ENCODE data around the gene CREB5. TPM values are rescaled to one million over a fixed set of nuclear protein-coding genes. Genes with fewer than 3 reads are reported as not detected.
A peak's percentile ranks its signal among the peaks of the same experiment; 100 is the strongest.

CREB5 gene
- total RNA-seq, 1 donor from 2014 or later: 52.2 TPM

DNA sequence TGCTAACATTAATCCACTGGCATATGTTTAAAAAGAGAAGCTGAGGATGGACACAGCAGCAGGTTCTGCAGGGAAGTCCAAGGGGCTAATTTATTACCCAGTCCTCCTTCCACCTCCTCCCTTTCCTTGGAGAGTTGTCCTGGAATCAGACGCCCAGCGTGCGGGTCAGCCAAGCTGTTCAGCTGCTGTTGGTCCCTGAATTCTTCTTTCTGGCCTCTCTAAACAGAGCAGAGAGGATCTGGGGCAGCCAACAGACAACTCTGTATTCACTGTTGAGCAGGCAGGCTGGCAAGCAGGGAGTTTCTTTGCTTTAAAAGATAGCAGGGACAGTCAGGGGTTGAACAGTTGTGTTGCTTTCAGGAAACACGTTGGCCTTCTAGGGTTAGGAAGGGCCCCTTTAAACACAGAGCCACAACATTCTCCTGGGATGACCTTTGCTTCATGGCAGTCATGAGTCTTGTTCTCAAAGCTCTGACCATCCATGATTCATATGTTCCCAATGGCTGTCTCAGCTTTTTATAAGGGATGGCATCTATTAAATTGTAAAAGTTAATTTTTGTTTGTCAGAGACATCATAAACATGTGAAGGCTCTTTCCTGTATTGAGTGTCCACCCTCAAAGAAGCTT is 217.0 kb downstream of the CREB5 start:
- Histone ChIP-seq H3K27ac (ENCODE audit: low read depth, low read length) (peak overlapping the region; percentile 65), H3K36me3 (ENCODE audit: control insufficient read depth in 3 of 3, insufficient read depth in 3 of 3, low read length in 3 of 3) (no peaks in the 10 kb centered on the region), H3K4me1 (ENCODE audit: control insufficient read depth in 3 of 3, insufficient read depth in 3 of 3, low read length in 3 of 3) (peaks cover 20 to 39% (median 23%) of the 10 kb centered on the region in 3 donors), H3K27me3 (ENCODE audit: control insufficient read depth in 3 of 3, insufficient read depth in 3 of 3, low read length in 3 of 3) (no peaks in the 10 kb centered on the region), H3K9me3 (ENCODE audit: control insufficient read depth in 3 of 3, low read length in 3 of 3) (no peaks in the 10 kb centered on the region), H3K9ac (ENCODE audit: low read depth in 1 of 3, low read length in 3 of 3) (peak overlapping the region in 2 of 3 donors; percentile 8 to 17), H3K4me3 (ENCODE audit: low read length in 3 of 3) (no peak overlapping the region)

- Histone ChIP-seq H3K4me3 (ENCODE audit: low read length in 3 of 3) (no peak overlapping the region), H3K9me3 (ENCODE audit: control insufficient read depth in 3 of 3, low read length in 3 of 3) (no peaks in the 10 kb centered on the region), H3K27me3 (ENCODE audit: control insufficient read depth in 3 of 3, insufficient read depth in 3 of 3, low read length in 3 of 3) (no peaks in the 10 kb centered on the region), H3K36me3 (ENCODE audit: control insufficient read depth in 3 of 3, insufficient read depth in 3 of 3, low read length in 3 of 3) (no peaks in the 10 kb centered on the region), H3K27ac (ENCODE audit: low read depth, low read length) (no peak overlapping the region), H3K4me1 (ENCODE audit: control insufficient read depth in 3 of 3, insufficient read depth in 3 of 3, low read length in 3 of 3) (peaks cover 18 to 34% (median 20%) of the 10 kb centered on the region in 3 donors), H3K9ac (ENCODE audit: low read depth in 1 of 3, low read length in 3 of 3) (no peak overlapping the region)
Observed at GRCh38 chr7:28630350-28630749, 218.0 kb downstream of the CREB5 start.

DNA sequence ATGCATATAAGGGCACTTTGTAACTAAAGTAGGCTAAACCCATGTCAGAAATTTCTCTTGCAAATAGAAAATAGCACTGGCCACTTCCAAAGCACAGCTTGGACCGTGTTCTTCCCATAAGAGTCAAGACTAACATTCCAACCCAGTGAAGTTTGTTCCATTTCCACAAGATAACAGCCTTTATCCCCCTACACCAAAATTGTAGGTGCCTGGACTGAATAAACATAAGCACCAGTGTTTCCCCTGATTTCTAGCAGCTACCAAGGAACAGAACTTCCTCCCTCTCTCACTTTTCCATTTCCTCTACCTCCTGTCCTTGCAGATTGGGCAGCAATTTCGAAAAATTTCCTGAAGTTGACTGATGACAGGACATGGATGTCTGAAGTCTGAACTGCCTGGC is 219.7 kb downstream of the CREB5 start:
- H3K9ac ChIP-seq (ENCODE audit: low read depth in 1 of 3, low read length in 3 of 3): no peak overlapping the region

DNA sequence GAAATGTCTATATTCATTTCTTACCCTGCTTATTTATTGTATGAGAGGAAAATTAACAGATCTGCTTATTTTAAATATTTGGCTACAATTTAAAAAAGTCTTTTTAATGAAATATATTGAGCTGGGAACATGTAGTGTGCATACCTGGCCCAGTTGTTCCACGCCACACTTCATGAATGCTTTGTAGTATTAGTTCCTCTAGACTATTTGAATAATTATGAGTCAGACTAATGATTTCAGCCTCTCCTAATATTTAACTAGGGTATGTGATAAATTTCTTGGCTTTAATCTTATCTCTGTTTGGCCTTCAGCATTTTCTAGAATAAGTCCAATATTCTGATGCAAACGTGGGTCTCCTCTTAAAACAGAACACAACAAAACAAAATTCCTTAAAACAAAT is 226.6 kb downstream of the CREB5 start:
- Histone ChIP-seq H3K27ac (ENCODE audit: low read depth, low read length) (no peak overlapping the region), H3K36me3 (ENCODE audit: control insufficient read depth in 3 of 3, insufficient read depth in 3 of 3, low read length in 3 of 3) (no peaks in the 10 kb centered on the region), H3K9ac (ENCODE audit: low read depth in 1 of 3, low read length in 3 of 3) (no peak overlapping the region), H3K27me3 (ENCODE audit: control insufficient read depth in 3 of 3, insufficient read depth in 3 of 3, low read length in 3 of 3) (no peaks in the 10 kb centered on the region), H3K4me1 (ENCODE audit: control insufficient read depth in 3 of 3, insufficient read depth in 3 of 3, low read length in 3 of 3) (peaks cover 0 to 3% (median 0%) of the 10 kb centered on the region in 3 donors), H3K9me3 (ENCODE audit: control insufficient read depth in 3 of 3, low read length in 3 of 3) (no peaks in the 10 kb centered on the region), H3K4me3 (ENCODE audit: low read length in 3 of 3) (no peak overlapping the region)

More for the DNA sequence above, 219.7 kb downstream of the CREB5 start:
- Histone ChIP-seq H3K4me3 (ENCODE audit: low read length in 3 of 3) (no peak overlapping the region), H3K27me3 (ENCODE audit: control insufficient read depth in 3 of 3, insufficient read depth in 3 of 3, low read length in 3 of 3) (no peaks in the 10 kb centered on the region), H3K9me3 (ENCODE audit: control insufficient read depth in 3 of 3, low read length in 3 of 3) (no peaks in the 10 kb centered on the region), H3K27ac (ENCODE audit: low read depth, low read length) (no peak overlapping the region), H3K4me1 (ENCODE audit: control insufficient read depth in 3 of 3, insufficient read depth in 3 of 3, low read length in 3 of 3) (peaks cover 14 to 23% (median 17%) of the 10 kb centered on the region in 3 donors), H3K36me3 (ENCODE audit: control insufficient read depth in 3 of 3, insufficient read depth in 3 of 3, low read length in 3 of 3) (no peaks in the 10 kb centered on the region)

DNA sequence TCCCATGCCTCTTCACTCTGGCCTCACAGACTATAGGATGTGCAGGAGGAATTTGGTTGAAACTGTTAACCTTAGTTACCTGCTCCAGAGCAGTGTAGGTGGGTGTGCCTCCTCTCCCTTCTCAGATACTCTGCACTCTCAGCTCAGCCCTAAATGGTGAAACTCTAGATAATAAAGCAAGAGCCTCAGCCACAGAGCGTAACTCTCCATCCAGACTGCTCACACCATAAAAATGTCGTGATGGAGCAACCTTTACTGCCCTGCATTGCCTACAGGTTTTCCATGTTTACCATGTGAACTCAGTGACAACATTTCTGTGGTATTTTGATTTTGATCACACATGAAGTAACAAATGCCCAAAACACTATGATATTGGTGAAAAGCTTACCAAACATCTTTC is 227.7 kb downstream of the CREB5 start:
- H3K4me1 ChIP-seq (ENCODE audit: control insufficient read depth in 3 of 3, insufficient read depth in 3 of 3, low read length in 3 of 3): peaks cover 3 to 8% (median 3%) of the 10 kb centered on the region in 3 donors
- no peak overlapping the region for H3K9ac ChIP-seq (ENCODE audit: low read depth in 1 of 3, low read length in 3 of 3)
- no peaks in the 10 kb centered on the region for H3K36me3 ChIP-seq (ENCODE audit: control insufficient read depth in 3 of 3, insufficient read depth in 3 of 3, low read length in 3 of 3)
- no peak overlapping the region for H3K27ac ChIP-seq (ENCODE audit: low read depth, low read length)
- no peaks in the 10 kb centered on the region for H3K27me3 ChIP-seq (ENCODE audit: control insufficient read depth in 3 of 3, insufficient read depth in 3 of 3, low read length in 3 of 3)
- no peak overlapping the region for H3K4me3 ChIP-seq (ENCODE audit: low read length in 3 of 3)
- H3K9me3 ChIP-seq (ENCODE audit: control insufficient read depth in 3 of 3, low read length in 3 of 3): no peaks in the 10 kb centered on the region

- H3K4me1 ChIP-seq (ENCODE audit: control insufficient read depth in 3 of 3, insufficient read depth in 3 of 3, low read length in 3 of 3): peaks cover 3 to 8% (median 5%) of the 10 kb centered on the region in 3 donors
- H3K36me3 ChIP-seq (ENCODE audit: control insufficient read depth in 3 of 3, insufficient read depth in 3 of 3, low read length in 3 of 3): no peaks in the 10 kb centered on the region
- no peak overlapping the region for H3K4me3 ChIP-seq (ENCODE audit: low read length in 3 of 3)
- no peaks in the 10 kb centered on the region for H3K9me3 ChIP-seq (ENCODE audit: control insufficient read depth in 3 of 3, low read length in 3 of 3)
- H3K9ac ChIP-seq (ENCODE audit: low read depth in 1 of 3, low read length in 3 of 3): no peak overlapping the region
- H3K27ac ChIP-seq (ENCODE audit: low read depth, low read length): no peak overlapping the region
- no peaks in the 10 kb centered on the region for H3K27me3 ChIP-seq (ENCODE audit: control insufficient read depth in 3 of 3, insufficient read depth in 3 of 3, low read length in 3 of 3)
Observed at GRCh38 chr7:28641752-28642545, 229.6 kb downstream of the CREB5 start.

DNA sequence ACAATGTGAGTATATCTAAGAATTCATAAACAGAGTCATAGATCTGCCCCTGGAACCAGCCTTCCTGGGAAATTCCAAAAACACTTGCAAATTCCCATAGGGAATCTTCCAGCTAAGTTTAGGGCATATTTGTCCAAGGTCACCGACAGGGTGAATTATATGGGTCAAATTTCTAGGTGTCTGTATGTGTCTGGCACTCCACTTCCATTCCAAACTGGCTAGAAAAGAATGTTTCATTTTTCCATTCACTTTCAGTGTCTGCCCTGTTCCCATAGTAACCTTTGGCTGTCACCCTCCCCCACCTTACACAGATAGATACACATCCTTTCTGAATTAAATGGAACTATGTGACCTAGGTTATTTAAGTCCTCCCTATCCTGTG is 230.9 kb downstream of the CREB5 start:
- Histone ChIP-seq H3K4me3 (ENCODE audit: low read length in 3 of 3) (no peak overlapping the region), H3K9me3 (ENCODE audit: control insufficient read depth in 3 of 3, low read length in 3 of 3) (no peaks in the 10 kb centered on the region), H3K4me1 (ENCODE audit: control insufficient read depth in 3 of 3, insufficient read depth in 3 of 3, low read length in 3 of 3) (peaks cover 3 to 8% (median 7%) of the 10 kb centered on the region in 3 donors), H3K9ac (ENCODE audit: low read depth in 1 of 3, low read length in 3 of 3) (no peak overlapping the region), H3K27ac (ENCODE audit: low read depth, low read length) (no peak overlapping the region), H3K27me3 (ENCODE audit: control insufficient read depth in 3 of 3, insufficient read depth in 3 of 3, low read length in 3 of 3) (no peaks in the 10 kb centered on the region), H3K36me3 (ENCODE audit: control insufficient read depth in 3 of 3, insufficient read depth in 3 of 3, low read length in 3 of 3) (no peaks in the 10 kb centered on the region)

DNA sequence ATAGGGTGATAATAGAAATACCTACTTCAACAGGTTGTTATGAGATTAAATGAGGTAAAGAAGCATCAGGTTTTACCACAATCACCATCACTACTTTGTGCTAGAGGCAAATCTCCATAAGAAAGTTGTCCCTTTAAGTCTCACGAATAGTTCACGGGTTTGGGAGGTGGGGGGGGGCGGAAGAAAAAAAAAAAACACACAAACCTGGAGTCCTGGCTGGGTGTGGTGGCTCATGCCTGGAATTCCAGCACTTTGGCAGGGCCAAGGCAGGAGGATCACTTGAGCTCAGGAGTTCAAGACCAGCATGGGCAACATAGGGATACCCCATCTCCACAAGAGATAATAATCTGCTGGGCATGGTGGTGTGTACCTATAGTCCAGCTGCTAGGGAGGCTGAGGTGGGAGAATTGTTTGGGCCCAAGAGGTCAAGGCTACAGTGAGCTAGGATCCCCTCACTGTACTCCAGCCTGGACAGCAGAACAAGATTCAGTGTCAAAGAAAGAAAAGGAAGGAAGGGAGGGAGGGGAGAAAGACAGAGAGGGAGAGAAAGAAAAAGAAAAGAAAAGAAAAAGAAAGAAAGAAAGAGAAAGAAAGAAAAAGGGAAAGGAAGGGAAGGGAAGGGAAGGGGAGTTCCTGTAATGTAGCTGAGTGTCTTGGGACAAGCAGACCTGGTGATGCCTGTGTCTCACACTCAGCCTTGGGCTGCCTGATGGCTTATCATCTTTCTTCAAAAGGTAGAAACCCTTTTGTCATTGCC is 231.4 kb downstream of the CREB5 start:
- Histone ChIP-seq H3K4me1 (ENCODE audit: control insufficient read depth in 3 of 3, insufficient read depth in 3 of 3, low read length in 3 of 3) (peaks cover 3 to 8% (median 7%) of the 10 kb centered on the region in 3 donors), H3K27me3 (ENCODE audit: control insufficient read depth in 3 of 3, insufficient read depth in 3 of 3, low read length in 3 of 3) (no peaks in the 10 kb centered on the region), H3K27ac (ENCODE audit: low read depth, low read length) (peak overlapping the region; percentile 2), H3K36me3 (ENCODE audit: control insufficient read depth in 3 of 3, insufficient read depth in 3 of 3, low read length in 3 of 3) (no peaks in the 10 kb centered on the region), H3K4me3 (ENCODE audit: low read length in 3 of 3) (no peak overlapping the region), H3K9ac (ENCODE audit: low read depth in 1 of 3, low read length in 3 of 3) (no peak overlapping the region), H3K9me3 (ENCODE audit: control insufficient read depth in 3 of 3, low read length in 3 of 3) (no peaks in the 10 kb centered on the region)

GRCh38 chr7:28645866-28646265 is 233.5 kb downstream of the CREB5 start:
- H3K27ac ChIP-seq (ENCODE audit: low read depth, low read length): no peak overlapping the region
- H3K36me3 ChIP-seq (ENCODE audit: control insufficient read depth in 3 of 3, insufficient read depth in 3 of 3, low read length in 3 of 3): no peaks in the 10 kb centered on the region
- H3K4me3 ChIP-seq (ENCODE audit: low read length in 3 of 3): no peak overlapping the region
- H3K9me3 ChIP-seq (ENCODE audit: control insufficient read depth in 3 of 3, low read length in 3 of 3): no peaks in the 10 kb centered on the region
- H3K4me1 ChIP-seq (ENCODE audit: control insufficient read depth in 3 of 3, insufficient read depth in 3 of 3, low read length in 3 of 3): peaks cover 3 to 8% (median 7%) of the 10 kb centered on the region in 3 donors
- no peaks in the 10 kb centered on the region for H3K27me3 ChIP-seq (ENCODE audit: control insufficient read depth in 3 of 3, insufficient read depth in 3 of 3, low read length in 3 of 3)
- H3K9ac ChIP-seq (ENCODE audit: low read depth in 1 of 3, low read length in 3 of 3): no peak overlapping the region
